ENCODE measurements around the gene BBX.
"Not testable (repeated sequence)": the region's sequence is repeated elsewhere in the genome, so short reads cannot be mapped to it uniquely, and the experiment has no call there.

BBX gene

DNA sequence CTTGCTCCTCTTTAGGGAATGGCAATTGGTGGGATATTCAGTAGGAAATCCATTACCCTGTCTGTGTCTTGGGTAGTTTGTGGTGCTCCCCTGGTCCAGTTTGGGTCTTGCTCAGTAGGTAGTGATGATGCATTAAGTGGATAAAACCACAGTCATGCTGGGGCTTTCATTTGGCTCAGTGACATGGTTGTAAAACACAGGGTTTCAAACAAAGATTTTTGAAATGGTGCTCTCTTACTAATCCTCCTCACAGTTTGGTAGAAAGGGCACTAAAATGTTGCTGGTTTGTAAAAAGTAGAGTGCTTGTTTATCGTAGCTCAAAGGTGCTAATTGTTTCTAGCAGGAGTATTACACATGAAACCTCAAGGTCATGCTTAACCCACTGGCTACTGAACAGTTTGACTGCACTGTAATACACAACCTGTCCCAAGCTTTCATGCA is 22.9 kb downstream of the BBX start:
- DNase-seq: no peak

DNA sequence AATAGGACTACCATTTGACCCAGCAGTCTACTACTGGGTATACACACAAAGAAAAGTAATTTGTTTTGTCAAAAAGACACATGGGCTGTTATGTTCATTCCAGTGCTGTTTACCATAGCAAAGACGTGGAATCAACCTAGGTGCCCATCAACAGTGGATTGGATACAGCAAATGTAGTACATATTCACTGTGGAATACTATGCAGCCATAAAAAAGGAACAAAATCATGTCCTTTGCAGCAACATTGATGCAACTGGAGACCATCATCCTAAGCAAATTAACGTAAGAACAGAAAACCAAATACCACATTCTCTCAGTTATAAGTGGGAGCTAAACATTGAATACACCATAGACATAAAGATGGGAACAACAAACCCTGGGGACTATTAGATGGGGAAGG is 25.8 kb downstream of the BBX start:
- DNase-seq: no peak

DNA sequence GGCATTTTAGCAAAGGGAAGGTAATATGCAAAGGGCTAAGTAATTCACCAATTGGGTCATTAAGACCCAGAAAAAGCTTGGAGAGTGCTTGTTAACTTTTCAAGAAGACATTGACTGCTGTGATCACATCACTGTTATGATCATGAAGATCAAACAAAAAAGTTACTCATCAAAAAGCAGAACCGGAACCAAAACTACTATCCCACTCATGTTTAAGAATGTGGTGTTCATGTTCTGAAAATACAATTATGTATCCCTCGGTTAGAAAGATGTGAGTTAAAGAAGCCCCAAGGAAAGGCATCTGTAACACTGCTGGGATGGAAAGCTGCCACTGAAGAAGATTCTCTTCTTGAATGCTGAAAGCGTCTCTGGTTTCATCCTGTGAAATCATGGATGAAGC is 32.6 kb downstream of the BBX start:
- no peak for DNase-seq

DNA sequence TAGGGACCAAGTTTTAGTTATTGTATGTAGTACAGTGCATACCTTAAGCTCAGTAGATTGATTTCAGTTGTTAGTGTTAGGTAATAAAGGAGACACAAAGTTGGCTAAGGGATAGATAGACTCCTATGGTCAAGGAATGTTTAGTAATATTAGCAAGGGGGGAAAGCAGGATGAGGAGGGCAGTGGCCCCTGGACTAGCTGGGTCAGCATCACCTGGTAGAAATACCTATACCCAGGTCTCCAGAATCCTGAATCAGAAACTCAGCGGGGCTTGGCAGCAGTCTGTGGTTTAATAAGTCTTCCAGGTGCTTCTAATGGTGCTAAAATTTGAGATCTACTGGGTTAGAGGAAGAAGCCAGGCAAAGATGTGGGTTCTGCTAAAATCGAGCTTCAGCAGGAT is 35.0 kb downstream of the BBX start:
- DNase-seq: no peak

DNA sequence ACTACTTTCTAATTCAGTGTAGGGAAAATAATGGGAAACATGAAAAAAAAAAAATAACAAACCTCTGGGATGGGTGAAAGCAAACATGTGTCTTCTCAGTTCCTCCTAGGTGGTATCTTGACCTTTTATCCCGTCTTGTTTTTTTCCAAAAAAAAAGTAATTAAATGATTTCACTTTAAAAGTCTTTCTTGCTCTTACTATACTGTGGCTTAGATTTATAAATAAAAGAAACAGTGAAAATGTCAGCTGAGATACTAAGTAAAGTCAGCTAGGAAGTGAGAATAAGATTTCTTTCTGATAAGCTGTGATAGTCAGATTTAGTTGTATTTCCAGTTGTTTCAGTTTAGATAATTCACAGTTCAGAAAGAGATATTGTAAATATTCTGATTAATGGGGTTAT is 37.4 kb downstream of the BBX start:
- no peak for DNase-seq

DNA sequence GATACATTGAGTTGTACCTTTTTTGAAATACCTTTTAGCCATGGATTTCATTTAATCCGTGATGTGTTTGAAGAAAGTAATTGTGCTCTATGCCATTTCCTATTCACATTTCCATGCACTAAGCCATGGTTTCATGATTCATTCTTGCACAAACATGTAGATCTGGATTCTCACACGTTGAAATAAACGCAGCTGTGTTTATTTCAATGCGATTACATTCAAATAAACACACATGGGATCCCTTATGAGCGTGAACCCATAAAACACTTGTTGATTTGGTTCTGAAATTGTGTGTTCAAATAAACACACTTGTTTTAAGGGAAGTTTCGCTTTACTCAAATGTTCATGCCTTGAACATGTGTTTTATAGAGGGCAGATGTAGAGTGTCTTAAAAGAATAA is 39.2 kb downstream of the BBX start:
- no peak for DNase-seq

DNA sequence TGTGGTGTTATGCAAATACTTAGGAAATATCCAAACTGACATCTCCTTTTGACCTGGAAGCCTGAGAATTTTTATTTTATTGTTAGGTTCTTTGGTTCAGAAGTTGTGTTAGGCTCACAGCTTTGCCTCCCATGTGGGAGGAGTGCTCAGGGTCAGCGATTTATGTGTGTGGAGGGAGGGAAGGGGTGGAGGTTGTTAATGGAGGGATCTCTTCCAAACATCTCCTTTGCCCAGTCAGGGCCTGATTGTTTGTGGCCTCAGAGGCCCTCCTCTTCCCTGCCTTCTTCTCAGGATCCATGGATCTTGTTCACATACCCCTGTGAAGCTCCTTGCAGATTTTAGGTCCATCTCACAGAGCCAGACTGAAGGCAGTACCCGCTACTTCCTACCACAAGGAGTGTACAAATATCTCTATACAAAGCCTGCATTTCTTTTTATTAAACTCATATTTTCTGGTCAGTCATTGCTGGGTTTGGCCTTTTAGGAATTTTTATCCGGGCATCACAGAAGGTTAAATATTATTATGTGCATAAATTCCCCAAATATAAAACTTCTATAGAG is 40.3 kb downstream of the BBX start:
- DNase-seq: no peak

DNA sequence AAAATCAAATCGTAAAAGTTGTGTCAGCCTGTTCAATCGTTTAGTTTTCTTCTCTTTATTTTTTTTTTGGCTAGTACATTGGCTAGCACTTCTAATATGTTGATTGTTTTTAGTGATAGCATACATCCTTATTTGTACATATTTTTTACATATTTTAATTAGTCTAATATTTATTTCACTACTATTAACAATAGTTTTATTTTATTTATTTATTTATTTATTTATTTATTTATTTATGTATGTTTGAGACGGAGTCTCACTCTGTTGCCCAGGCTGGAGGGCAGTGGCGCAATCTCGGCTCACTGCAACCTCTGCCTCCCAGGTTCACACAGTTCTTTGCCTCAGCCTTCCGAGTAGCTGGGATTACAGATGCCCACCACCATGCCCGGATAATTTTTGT is 42.5 kb downstream of the BBX start:
- DNase-seq: not testable (repeated sequence)

DNA sequence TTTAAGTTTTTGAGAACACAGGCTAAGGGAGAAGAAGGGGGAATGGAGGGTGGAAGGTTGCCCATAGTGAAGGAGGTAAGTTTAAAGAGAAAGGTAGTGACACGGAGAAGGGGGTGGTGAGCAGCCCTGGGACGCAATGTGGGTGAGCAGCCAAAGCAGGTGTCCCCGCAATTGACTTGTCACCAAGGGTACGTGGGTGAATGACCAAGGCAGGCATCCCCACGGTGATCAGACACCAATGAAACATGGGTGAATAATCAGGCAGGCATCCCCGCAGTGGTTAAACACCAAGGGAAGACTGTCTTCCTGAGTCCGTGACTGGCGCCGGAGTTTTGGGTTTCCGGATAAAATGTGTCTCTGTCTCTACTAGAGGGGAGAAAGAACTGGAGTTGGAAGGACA is 48.3 kb downstream of the BBX start:
- DNase-seq: not testable (repeated sequence)

DNA sequence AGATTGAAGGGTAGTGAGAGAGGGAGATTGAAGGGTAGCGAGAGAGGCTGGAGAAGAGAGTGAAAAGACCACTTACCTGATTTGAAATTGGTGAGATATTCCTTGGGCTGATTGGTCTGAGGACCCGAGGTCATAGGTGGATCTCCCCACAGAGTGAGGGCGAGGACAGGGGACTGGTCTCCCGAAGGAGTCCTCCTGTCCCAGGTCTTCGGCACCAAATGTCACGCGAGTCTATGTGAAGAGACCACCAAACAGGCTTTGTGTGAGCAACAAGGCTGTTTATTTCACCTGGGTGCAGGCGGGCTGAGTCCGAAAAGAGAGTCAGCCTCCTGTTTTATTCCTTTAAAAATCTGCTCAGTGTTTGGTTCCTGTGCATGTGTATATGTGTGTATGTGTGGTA is 48.7 kb downstream of the BBX start:
- DNase-seq: not testable (repeated sequence)

DNA sequence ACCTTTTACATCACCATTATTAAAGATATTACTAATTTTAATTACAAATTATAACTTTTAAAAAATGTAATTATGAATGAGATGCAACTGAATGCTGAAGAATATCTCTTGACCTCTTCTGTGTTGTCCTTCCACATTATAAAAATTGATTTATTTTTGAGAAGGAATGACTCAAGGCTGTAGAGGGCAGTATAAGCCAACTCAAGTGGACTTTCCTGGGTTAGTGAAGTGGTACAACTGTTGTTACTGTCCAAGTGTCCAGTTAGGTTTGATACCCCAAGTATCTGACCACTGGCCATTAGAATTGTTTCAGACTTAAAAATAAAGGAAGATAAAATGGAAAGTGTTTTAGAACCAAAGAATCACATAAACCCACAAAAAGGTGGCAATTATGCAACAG is 51.9 kb downstream of the BBX start:
- DNase-seq: peak; percentile 5

DNA sequence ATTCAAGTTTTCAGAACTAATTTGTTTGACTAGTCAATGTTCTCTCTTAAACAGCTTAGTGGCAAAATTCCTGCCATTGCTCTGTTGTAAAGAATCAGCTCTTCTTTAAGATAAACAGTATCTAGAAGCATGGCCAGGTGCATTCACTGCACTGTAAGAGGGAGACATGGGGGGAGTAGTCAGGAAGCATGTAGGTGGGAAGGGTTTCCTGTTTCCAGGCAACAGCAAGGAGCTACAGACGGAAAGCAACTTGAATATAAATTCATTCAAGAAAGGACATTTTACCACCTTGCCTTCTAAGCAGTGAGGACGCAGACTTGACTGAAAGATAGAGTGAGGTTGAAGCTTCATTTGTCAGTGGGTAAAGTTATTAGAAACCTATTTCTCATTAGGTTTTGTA is 55.3 kb downstream of the BBX start:
- DNase-seq: no peak

DNA sequence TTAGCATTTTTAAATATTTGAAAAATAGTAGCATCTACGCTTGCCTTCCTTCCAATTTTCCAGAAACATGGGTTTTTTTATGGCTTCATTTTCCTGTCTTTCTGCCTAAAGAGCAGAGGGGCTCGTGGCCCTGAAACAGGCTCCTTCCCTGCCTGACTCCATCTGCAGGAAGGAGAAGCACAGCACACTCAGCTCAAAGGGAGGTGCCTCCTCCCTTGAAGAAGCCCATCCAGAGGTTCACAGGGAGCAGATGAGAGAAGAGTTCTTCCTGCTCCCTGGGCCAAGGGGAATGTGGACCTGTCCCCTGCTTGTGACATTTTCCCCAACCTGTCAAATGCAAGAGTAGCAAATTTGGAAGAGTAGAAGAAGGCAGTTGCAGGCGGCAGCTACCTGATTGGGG is 55.8 kb downstream of the BBX start:
- no peak for DNase-seq

DNA sequence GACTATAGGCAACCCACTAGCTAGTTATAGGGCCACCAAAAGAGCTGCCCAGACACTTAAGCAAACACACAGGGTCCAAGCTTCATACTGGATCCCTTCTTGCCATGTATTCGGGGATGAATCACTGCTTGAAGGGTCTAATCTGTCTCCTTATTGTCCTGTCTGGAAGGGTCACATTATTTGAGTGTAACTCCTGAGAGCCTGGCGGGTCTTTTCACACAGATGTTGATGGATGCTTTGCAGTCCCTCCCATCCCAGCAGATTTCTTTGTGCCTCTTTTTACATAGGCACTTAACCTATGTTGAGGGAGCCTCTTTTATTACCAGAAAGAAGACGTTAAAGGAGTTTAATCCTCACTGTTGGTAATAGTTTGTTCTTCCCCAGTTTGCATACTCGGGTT is 56.6 kb downstream of the BBX start:
- no peak for DNase-seq

DNA sequence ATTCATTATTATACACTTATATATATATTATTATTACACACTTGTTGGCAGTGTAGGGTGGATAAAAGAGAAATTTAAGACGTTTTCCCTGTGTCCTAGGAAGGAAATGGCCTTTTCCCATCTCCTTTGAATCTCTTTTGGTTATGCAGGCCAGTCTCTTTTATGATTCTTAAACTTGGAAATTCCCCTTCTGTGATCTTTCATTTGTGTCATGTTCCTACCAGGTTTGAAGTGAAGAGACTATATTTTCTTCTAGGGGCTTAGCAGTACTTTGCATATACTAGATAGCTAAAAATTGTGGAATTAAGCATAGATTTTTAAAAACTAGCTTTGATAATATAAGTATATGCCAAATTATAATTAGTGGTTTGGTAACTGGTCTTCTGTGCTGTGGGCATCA is 58.5 kb downstream of the BBX start:
- DNase-seq: no peak

DNA sequence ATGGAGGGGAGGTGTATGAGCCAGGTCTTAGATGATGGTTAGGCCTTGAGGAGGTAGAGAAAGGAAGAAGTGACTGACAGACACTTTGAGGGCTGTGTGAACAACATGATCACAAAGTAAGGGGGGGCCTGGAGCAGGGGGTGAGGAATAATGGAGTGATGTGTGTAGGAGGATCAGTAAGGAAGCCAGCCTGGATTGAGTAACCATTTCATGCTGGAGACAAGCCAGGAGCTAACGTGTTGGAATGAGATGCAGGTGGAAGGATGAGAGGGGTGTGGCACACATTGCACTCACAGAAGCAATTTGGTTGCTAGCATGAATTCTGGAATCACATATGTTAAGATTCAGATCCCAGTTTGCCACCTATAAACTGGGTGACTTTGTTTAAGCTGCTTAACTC is 65.5 kb downstream of the BBX start:
- no peak for DNase-seq

DNA sequence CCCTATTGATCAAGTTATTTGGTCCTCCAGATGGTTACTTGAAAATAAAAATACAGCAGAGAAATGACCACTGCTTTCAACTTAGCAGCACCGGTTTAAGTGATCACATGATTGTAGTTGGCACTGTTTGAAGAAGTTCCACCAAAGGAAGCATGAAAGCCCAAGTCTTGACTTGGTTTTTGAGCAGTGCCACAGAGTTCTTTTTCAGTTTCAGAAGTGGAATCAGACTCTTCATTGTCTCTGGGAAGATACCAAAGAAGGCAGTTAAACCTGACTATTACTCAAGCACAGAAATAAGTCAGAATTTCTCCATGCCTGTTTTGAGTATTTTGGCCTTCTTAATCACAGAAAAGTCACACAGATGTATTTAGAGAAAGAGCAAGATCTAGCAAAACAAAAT is 66.7 kb downstream of the BBX start:
- no peak for DNase-seq

DNA sequence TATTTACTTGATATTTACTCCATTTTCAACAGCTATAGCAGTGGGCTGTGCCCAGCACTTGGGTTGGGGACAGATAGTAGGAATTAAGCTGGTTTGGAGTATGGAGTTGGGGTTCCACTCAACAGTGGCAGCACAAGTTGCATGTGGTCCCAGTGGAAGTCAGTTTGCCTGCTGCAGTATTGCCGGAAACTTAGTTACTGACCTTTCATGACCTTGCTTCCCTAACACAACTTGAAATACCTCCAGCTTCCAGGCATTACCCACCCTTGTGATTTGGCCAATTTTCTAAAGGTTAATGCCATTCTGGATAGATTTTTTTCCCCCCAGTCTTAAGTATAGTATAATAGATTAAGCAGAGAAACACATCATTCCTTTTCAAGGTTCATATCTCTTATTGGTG is 68.0 kb downstream of the BBX start:
- no peak for DNase-seq

DNA sequence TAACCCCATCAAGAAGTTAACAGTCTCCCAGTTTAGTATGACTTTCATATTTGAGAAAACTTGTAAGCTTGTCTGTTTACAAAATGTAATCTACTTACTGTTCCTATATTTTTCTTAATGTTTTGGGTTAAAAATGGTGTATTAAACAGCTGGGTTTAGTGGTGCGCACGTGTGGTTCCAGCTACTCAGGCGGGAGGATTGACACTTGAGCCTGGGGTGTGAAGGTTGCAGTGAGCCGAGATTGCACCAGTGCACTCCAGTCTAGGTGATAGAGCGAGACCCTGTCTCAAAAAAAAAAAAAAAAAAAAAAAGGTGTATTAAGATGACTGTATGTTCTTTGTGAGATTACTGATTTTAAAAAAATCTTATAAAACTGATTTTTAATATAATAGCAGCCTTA is 69.3 kb downstream of the BBX start:
- no peak for DNase-seq

DNA sequence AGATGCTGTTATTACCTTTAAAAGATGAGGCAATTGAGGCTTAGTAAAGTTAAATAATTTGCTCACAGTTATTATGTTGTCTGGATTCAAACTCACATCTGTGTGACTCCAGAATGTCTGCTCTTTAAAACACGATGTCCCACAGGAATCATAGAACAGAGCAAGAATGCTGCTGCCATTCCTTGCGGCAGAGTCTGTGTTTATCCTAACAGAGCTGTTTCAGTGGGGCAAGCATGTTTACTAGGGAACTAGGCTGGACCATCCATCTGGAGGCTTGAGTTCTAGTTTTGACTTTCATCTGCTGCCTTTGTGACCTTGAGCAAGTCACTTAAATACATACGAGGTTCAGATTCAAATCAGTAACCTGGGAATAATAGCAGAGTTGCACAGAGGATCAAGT is 72.1 kb downstream of the BBX start:
- DNase-seq: no peak

DNA sequence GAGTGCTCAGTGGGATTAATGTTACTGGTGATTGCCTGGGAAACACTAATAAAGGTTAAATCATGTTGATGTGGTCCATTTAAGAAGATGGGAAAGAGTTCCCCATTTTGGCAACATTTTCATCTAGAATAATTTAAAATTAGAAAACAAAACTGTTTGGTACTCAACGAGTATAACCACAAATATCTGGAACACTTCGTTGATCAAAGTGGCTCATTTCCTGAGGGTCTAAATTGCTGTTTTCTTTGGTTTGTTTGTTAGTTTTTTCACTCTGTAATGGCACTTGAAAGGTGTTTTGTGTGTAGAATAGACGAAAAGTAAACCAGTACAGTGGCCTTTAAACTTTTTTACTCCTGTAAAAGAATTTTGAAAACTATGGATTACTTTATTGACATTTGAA is 73.9 kb downstream of the BBX start:
- DNase-seq: no peak

DNA sequence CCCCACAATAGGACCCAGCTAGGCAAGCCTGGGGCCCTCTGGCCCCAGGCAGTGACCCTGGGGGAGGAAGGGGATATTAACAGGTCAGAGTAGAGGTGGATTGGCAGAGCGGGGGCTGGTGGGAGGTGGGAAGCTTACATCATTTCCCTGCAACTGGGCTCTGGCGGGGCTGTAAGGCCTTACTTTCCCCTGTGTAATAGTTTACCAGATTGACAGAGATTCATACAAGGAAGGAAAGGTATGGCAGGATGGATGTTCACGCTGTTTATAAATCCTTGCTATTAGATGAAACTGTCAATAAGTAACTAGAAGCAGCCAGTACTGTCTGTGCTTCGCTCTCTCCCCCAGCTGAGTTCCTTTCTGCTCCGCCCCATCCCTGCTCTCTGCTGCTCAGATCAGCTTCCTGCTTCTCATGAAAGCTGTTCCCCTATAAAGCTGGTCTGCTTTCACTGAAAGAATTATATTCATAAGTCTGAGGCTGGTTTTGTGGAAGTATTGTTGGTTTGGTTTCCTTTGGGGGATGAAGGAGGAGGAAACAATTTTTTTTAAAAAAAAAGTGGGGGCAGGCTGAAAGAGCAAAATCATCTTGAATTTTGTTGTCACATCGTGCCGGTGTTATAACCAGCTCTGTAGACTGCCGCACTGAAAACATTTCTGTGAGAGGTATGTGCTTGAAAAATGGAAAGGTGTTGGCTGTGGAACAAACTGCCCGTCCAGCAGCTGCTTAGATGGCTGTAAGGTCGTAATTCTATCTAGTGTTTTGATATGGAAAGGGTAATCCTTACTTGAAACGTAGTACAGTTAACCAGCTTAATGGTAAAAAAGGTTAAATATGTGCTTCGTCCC is 76.4 kb downstream of the BBX start:
- DNase-seq: peak; percentile 34

DNA sequence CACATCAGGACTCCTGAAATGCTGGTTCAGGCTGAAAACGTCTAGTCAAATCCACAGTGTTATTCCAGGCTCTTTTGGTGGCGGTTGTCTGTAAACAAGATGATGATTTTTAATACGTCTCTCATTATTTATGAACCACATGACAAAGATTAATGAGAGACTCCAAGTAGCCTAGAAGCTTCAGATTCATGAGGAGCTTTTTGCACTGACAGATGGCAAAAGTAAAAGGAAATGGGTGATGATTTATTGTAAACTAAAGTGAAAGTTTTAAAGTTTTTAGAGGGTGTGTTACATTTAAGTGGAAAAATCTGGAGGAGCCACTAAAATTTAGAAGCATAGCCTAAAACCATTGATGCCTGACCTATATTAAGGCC is 77.0 kb downstream of the BBX start:
- DNase-seq: no peak

DNA sequence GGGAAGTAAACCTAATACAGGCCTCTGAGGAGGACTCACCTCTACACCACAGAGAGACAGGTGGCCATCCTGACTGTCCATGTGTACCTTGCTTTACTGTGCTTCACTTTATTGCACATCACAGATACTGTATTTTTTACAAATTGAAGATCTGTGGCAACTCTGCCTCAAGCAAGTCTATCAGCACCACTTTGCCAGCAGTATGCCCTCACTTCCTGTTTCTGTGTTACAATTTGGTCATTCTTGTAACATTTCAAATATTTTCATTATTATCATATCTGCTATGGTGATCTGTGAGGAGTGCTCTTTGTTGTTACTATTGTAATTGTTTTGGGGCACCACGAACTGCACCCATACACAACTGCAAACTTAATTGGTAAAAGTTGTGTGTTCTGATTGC is 78.0 kb downstream of the BBX start:
- DNase-seq: no peak

Measured in SHP77 treated with DMSO at 0.1 percent for 48 hours (cell line).